Astrocyte of the spinal cord (primary cell): ENCODE results near the gene HNRNPL.
"Not testable (repeated sequence)": the region's sequence is repeated elsewhere in the genome, so short reads cannot be mapped to it uniquely, and the experiment has no call there.

Source experiments
- DNase-seq: peaks from one replicate; pipeline ENCODE4 v3.0.0; 2011; ENCODE audit warnings: low read depth, low spot score
- H3K4me3 ChIP-seq: 2 replicates; pipeline ENCODE4 v1.5.1; 2011; ENCODE audit warnings: low read depth, mild to moderate bottlenecking, low read length, moderate library complexity
- in situ Hi-C: cut with HindIII; loops from 2 replicates; pipeline ENCODE4 v1.10.0; 2017; ENCODE audit warnings: low sequenced_read_pairs
- TF ChIP-seq, protein P1 (sequence below): IDR thresholded peaks from 2 replicates; pipeline ENCODE4 v1.5.1; 2012; ENCODE audit warnings: low read depth, mild to moderate bottlenecking, low read length, inconsistent platforms

Gene HNRNPL

GRCh38 chr19:38795549-38795948, 54.2 kb downstream of the HNRNPL start:
- H3K4me3 ChIP-seq, result no peak overlapping the region
- in situ Hi-C loops, result no loop called here
- TF ChIP-seq, protein P1, sequence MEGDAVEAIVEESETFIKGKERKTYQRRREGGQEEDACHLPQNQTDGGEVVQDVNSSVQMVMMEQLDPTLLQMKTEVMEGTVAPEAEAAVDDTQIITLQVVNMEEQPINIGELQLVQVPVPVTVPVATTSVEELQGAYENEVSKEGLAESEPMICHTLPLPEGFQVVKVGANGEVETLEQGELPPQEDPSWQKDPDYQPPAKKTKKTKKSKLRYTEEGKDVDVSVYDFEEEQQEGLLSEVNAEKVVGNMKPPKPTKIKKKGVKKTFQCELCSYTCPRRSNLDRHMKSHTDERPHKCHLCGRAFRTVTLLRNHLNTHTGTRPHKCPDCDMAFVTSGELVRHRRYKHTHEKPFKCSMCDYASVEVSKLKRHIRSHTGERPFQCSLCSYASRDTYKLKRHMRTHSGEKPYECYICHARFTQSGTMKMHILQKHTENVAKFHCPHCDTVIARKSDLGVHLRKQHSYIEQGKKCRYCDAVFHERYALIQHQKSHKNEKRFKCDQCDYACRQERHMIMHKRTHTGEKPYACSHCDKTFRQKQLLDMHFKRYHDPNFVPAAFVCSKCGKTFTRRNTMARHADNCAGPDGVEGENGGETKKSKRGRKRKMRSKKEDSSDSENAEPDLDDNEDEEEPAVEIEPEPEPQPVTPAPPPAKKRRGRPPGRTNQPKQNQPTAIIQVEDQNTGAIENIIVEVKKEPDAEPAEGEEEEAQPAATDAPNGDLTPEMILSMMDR, result no peak
- no peak for DNase-seq

DNA sequence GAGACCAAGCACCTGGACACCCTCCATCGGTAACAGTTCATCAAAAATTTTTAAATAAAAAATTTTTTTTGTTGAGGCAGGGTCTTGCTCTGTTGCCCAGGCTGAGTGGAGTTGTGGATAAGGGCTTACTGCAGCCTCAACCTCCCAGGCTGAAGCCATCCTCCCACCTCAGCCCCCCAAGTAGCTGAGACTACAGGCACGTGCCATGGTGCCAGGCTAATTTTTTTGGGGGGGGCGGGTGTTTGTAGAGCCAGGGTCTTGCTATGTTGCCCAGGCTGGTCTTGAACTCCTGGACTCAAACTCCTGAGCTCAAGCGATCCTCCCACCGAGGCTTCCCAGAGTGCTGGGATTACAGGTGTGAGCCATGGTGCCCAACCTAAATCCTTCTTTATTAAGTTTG, 56.1 kb downstream of the HNRNPL start:
- H3K4me3 ChIP-seq, result no peak overlapping the region
- TF ChIP-seq, protein P1, result no peak
- DNase-seq, result no peak
- in situ Hi-C loops, result no loop called here

DNA sequence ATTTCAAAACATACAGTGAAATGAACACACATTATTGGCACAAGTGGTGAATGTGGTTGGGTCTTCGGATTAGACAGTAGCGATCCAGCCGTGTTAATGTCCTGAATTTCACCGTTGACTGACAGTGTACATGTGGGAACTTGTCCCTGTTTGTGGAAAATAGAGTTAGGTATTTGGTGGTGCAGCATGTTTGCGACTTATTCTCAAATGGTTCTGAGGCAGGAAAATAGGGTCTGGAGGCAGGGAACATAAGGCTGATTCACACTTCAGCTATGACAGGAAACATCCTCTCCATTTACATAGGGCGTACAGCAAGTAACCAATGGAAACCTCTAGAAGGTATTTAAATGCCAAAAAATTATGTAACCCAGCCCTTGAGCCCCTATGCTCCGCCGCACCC, 56.6 kb downstream of the HNRNPL start:
- in situ Hi-C loops, result no loop called here
- H3K4me3 ChIP-seq, result no peak overlapping the region
- DNase-seq, result peak; percentile 45
- TF ChIP-seq, protein P1, result no peak

GRCh38 chr19:38792250-38793111, 57.3 kb downstream of the HNRNPL start:
- H3K4me3 ChIP-seq, result no peak overlapping the region
- TF ChIP-seq, protein P1, result peak; percentile 43
- DNase-seq, result peak; percentile 7
- in situ Hi-C loops, result no loop called here

- DNase-seq, in situ Hi-C loops, H3K4me3 ChIP-seq: not testable (repeated sequence)
These were observed 58.2 kb downstream of the HNRNPL start for GRCh38 chr19:38791451-38792064.

DNA sequence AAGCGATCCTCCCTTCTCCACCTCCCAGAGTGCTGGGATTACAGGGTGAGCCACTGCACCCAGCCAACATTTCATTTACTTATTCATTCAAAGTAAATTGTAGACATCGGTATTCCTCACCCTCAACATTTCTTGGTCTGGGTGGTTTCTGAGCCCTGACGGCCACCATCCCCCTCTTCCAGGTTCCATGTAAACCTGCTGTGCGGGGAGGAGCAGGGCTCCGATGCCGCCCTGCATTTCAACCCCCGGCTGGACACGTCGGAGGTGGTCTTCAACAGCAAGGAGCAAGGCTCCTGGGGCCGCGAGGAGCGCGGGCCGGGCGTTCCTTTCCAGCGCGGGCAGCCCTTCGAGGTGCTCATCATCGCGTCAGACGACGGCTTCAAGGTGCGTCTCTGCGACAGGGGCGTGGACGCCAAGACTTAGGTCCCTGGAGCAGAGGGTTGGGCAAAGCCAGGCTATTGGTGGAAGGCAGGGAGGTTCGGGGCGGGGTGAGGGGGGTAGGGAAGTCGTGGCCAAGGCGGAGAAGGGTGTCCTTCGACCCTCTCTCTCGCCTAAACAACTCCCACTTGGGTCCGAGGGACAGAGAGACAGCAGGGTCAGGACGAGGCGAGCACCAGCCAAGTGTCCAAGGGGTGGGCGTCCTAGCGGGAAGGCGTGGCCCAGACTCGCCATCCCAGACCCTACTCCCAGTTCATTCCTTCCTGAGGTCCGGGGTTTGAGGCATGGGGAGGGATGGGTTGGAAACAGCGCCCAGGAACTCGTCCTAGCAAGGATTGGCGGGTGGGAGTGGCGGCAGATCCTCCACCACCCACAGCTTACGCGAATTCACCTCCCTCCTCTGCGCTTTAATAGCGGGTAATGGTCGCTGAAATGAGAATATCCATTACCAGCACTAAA, 59.0 kb downstream of the HNRNPL start:
- in situ Hi-C loops, H3K4me3 ChIP-seq, DNase-seq: not testable (repeated sequence)

DNA sequence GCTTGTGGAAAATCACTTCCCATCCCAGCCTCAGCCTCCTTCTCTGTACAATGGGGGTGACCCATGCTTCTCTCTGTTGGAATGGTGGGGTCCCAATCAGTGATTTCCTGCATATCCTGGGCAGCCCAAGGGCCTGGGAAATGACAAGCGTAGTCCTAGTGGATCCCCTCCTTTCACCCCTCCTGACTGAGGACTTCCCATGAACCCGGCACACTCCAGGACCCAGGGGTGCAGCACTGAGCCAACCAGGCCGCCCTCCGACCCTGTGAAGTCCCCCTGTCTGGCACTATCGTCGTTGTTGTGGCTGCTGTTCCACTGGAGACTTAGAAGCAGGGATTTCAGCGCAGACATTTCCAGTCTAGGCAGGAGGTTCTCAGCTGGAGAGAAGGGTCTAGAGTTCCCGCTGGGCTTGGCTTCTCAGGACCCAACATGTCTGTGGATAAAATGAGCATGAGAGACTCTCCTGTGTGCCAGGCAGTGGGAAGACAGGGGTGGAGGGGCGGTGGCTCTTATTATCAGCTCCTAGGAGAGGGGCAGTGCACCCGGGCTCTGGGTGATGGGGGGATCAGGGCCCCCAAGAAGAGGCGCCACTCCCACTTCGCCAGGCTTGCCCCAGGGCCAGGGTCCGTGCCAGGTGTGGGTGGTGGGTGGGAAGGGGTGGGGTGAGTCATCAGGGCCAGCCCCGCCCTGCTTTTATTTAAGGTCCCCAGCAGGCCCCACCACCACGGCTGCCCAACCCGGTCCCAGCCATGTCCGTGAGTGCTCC, 61.1 kb downstream of the HNRNPL start, which contains the start of gene LGALS7B:
LGALS7B (plus strand) TSS at position 723 of the 766 bp plus-strand sequence; CDS start at position 750, 27 bp downstream.
- no peak within 1 kb of the TSS for H3K4me3 ChIP-seq
- in situ Hi-C loops, result no loop called here
- no peak for DNase-seq
- TF ChIP-seq, protein P1, result no peak
